ENCODE results near the gene UBTD1.

UBTD1 gene

GRCh38 chr10:97483921-97484320 is 14.8 kb upstream of the UBTD1 start:
- DNase-seq: no peak

- no peak for DNase-seq
Observed at GRCh38 chr10:97485647-97486281, 13.0 kb upstream of the UBTD1 start.

- peak; percentile 55 for DNase-seq
Observed at GRCh38 chr10:97490592-97490991, 8.1 kb upstream of the UBTD1 start.

- DNase-seq: peak; percentile 68
Observed at GRCh38 chr10:97494151-97494550, 4.6 kb upstream of the UBTD1 start.

- DNase-seq: no peak
Observed at GRCh38 chr10:97494863-97495506, 3.7 kb upstream of the UBTD1 start.

GRCh38 chr10:97497572-97498075 is 1.1 kb upstream of the UBTD1 start:
- DNase-seq: peak; percentile 50

- DNase-seq: peak; percentile 98
Observed at GRCh38 chr10:97498076-97498840, 466 bp upstream of the UBTD1 start, which contains the start of gene MMS19. Gene MMS19, minus strand, starts transcription at chr10:97498422. Its CDS starts 38 bp downstream, at chr10:97498384.

GRCh38 chr10:97499561-97500296 is 1.0 kb downstream of the UBTD1 start:
- DNase-seq: peak; percentile 43

GRCh38 chr10:97500297-97500575 is 1.5 kb downstream of the UBTD1 start:
- no peak for DNase-seq

GRCh38 chr10:97502916-97503315 is 4.2 kb downstream of the UBTD1 start:
- DNase-seq: no peak

- no peak for DNase-seq
Observed at GRCh38 chr10:97503406-97503805, 4.7 kb downstream of the UBTD1 start.

- DNase-seq: no peak
Observed at GRCh38 chr10:97505152-97505551, 6.4 kb downstream of the UBTD1 start.

GRCh38 chr10:97506199-97506991 is 7.7 kb downstream of the UBTD1 start:
- no peak for DNase-seq

GRCh38 chr10:97508342-97508741 is 9.6 kb downstream of the UBTD1 start:
- DNase-seq: peak; percentile 36

GRCh38 chr10:97509120-97509680 is 10.5 kb downstream of the UBTD1 start:
- no peak for DNase-seq

- no peak for DNase-seq
Observed at GRCh38 chr10:97510686-97511085, 12.0 kb downstream of the UBTD1 start.

- DNase-seq: no peak
Observed at GRCh38 chr10:97511711-97512440, 13.2 kb downstream of the UBTD1 start.

- no peak for DNase-seq
Observed at GRCh38 chr10:97512993-97513392, 14.3 kb downstream of the UBTD1 start.

GRCh38 chr10:97514344-97514743 is 15.6 kb downstream of the UBTD1 start:
- no peak for DNase-seq

GRCh38 chr10:97515271-97515978 is 16.7 kb downstream of the UBTD1 start:
- DNase-seq: no peak

Measured in midbrain (tissue), 1 donor.